H9 (cell line): ENCODE measurements around the gene CTCF. TPM values are rescaled to one million over a fixed set of nuclear protein-coding genes. Genes with fewer than 3 reads are reported as not detected.

Source experiments
- DNase-seq: peaks from one replicate; pipeline ENCODE4 v3.0.0-alpha.2; 2017
- H2AFZ ChIP-seq: one replicate; pipeline ENCODE4 v1.6.1; 2013; ENCODE audit warnings: mild to moderate bottlenecking, low read length, control low read depth, moderate library complexity
- H2AK5ac ChIP-seq: 2 replicates; pipeline ENCODE4 v1.6.1; 2013; ENCODE audit warnings: low read length, control low read depth, mixed read lengths; ENCODE audit not compliant: insufficient read length
- H2BK120ac ChIP-seq: one replicate; pipeline ENCODE4 v1.6.1; 2013; ENCODE audit warnings: low read depth, mild to moderate bottlenecking, low read length, control low read depth, inconsistent platforms; ENCODE audit not compliant: poor library complexity, severe bottlenecking
- H2BK12ac ChIP-seq: 2 replicates; pipeline ENCODE4 v1.6.1; 2013; ENCODE audit warnings: low read length, control low read depth, mixed read lengths, low read depth; ENCODE audit not compliant: insufficient read length
- H2BK15ac ChIP-seq: 2 replicates; pipeline ENCODE4 v1.6.1; 2013; ENCODE audit warnings: low read depth, low read length, control low read depth
- H2BK20ac ChIP-seq: one replicate; pipeline ENCODE4 v1.6.1; 2013; ENCODE audit warnings: low read depth, mild to moderate bottlenecking, low read length, control low read depth, inconsistent platforms; ENCODE audit not compliant: poor library complexity, severe bottlenecking
- H2BK5ac ChIP-seq: 2 replicates; pipeline ENCODE4 v1.6.1; 2013; ENCODE audit warnings: low read length, control low read depth, mixed read lengths; ENCODE audit not compliant: insufficient read length
- H3K14ac ChIP-seq: 2 replicates; pipeline ENCODE4 v1.6.1; 2013; ENCODE audit warnings: low read length, control low read depth; ENCODE audit not compliant: insufficient read depth
- H3K18ac ChIP-seq: 2 replicates; pipeline ENCODE4 v1.6.1; 2013; ENCODE audit warnings: low read depth, mild to moderate bottlenecking, mixed read lengths, low read length, control low read depth; ENCODE audit not compliant: insufficient read length
- H3K23ac ChIP-seq: 2 replicates; pipeline ENCODE4 v1.6.1; 2013; ENCODE audit warnings: low read length, control low read depth, mixed read lengths, low read depth; ENCODE audit not compliant: insufficient read length
- H3K23me2 ChIP-seq: 2 replicates; pipeline ENCODE4 v1.6.1; 2013; ENCODE audit warnings: low read depth, mild to moderate bottlenecking, mixed read lengths, low read length, control low read depth; ENCODE audit not compliant: insufficient read length, poor library complexity, severe bottlenecking
- H3K27ac ChIP-seq: 2 replicates; pipeline ENCODE4 v1.5.1; 2013; ENCODE audit warnings: low read length, control low read depth, mixed read lengths, low read depth; ENCODE audit not compliant: insufficient read length
- H3K27me3 ChIP-seq: 2 replicates; pipeline ENCODE4 v1.6.1; 2013; ENCODE audit warnings: low read length, control low read depth, inconsistent platforms; ENCODE audit not compliant: insufficient read depth
- H3K4ac ChIP-seq: 2 replicates; pipeline ENCODE4 v1.6.1; 2013; ENCODE audit warnings: low read depth, mild to moderate bottlenecking, control low read depth, inconsistent platforms, low read length, moderate library complexity
- H3K4me1 ChIP-seq: 2 replicates; pipeline ENCODE4 v1.6.1; 2013; ENCODE audit warnings: low read length, control low read depth, inconsistent platforms; ENCODE audit not compliant: insufficient read depth
- H3K4me2 ChIP-seq: 2 replicates; pipeline ENCODE4 v1.6.1; 2013; ENCODE audit warnings: low read length, control low read depth, mixed read lengths; ENCODE audit not compliant: insufficient read length, insufficient read depth
- H3K56ac ChIP-seq: 2 replicates; pipeline ENCODE4 v1.6.1; 2013; ENCODE audit warnings: low read depth, mild to moderate bottlenecking, mixed read lengths, low read length, control low read depth; ENCODE audit not compliant: insufficient read length
- H3K79me1 ChIP-seq: 2 replicates; pipeline ENCODE4 v1.6.1; 2013; ENCODE audit warnings: low read depth, mild to moderate bottlenecking, moderate library complexity, low read length, control low read depth, inconsistent platforms; ENCODE audit not compliant: insufficient read depth, poor library complexity, severe bottlenecking
- H3K79me2 ChIP-seq: 2 replicates; pipeline ENCODE4 v1.6.1; 2013; ENCODE audit warnings: low read length, control low read depth, inconsistent platforms; ENCODE audit not compliant: insufficient read depth
- H3K9ac ChIP-seq: 2 replicates; pipeline ENCODE4 v1.6.1; 2013; ENCODE audit warnings: low read length, control low read depth, mixed read lengths; ENCODE audit not compliant: insufficient read length; ENCODE audit errors: extremely low read depth
- H3K9me3 ChIP-seq: one replicate; pipeline ENCODE4 v1.6.1; 2013; ENCODE audit warnings: low read depth, low read length, inconsistent platforms; ENCODE audit not compliant: control insufficient read depth
- H3T11ph ChIP-seq: one replicate; pipeline ENCODE4 v1.6.1; 2013; ENCODE audit warnings: mild to moderate bottlenecking, low read length, control low read depth, inconsistent platforms
- H4K20me1 ChIP-seq: one replicate; pipeline ENCODE4 v1.6.1; 2013; ENCODE audit not compliant: control insufficient read depth, insufficient read length, insufficient read depth
- H4K5ac ChIP-seq: 2 replicates; pipeline ENCODE4 v1.6.1; 2013; ENCODE audit warnings: low read depth, mild to moderate bottlenecking, mixed read lengths, low read length, control low read depth; ENCODE audit not compliant: insufficient read length
- H4K8ac ChIP-seq: replicated peaks from 2 replicates; pipeline ENCODE4 v1.6.1; 2013; ENCODE audit warnings: low read length, control low read depth, mixed read lengths, low read depth; ENCODE audit not compliant: insufficient read length
- H4K91ac ChIP-seq: 2 replicates; pipeline ENCODE4 v1.6.1; 2013; ENCODE audit warnings: low read depth, mild to moderate bottlenecking, moderate library complexity, mixed read lengths, low read length, control low read depth; ENCODE audit not compliant: insufficient read length
- H3K27ac Mint-ChIP-seq, 3 experiments: 2 replicates in 2 of 3; 3 replicates in 1 of 3; pipeline ENCODE4 v1.8.0; 2020 to 2021; ENCODE audit warnings: mixed read lengths in 3 of 3, mild to moderate bottlenecking in 1 of 3, moderate library complexity in 1 of 3
- H3K27me3 Mint-ChIP-seq: 2 replicates; pipeline ENCODE4 v1.8.0; 2021; ENCODE audit warnings: low read depth, mild to moderate bottlenecking, moderate library complexity, mixed read lengths
- H3K36me3 Mint-ChIP-seq, 3 experiments: 2 replicates in 2 of 3; 3 replicates in 1 of 3; pipeline ENCODE4 v1.8.0; 2020 to 2021; ENCODE audit warnings: low read depth in 3 of 3, mixed read lengths in 3 of 3; ENCODE audit not compliant: insufficient read depth in 1 of 3
- H3K4me1 Mint-ChIP-seq, 2 experiments: 2 replicates each; pipeline ENCODE4 v1.8.0; 2020; ENCODE audit warnings: mixed read lengths in 2 of 2
- H3K4me3 Mint-ChIP-seq, 2 experiments: 2 replicates in 1 of 2; 3 replicates in 1 of 2; pipeline ENCODE4 v1.8.0; 2020 to 2021; ENCODE audit warnings: mild to moderate bottlenecking in 2 of 2, mixed read lengths in 2 of 2, moderate library complexity in 1 of 2
- H3K9me3 Mint-ChIP-seq, 2 experiments: 2 replicates in 1 of 2; 3 replicates in 1 of 2; pipeline ENCODE4 v1.8.0; 2020; ENCODE audit warnings: mild to moderate bottlenecking in 2 of 2, mixed read lengths in 2 of 2, moderate library complexity in 1 of 2
- WGBS: extraction: QIAGEN DNeasy Blood & Tissue Kit; methylation state at CpG from one replicate; pipeline ENCODE4 v1.1.7; 2013; ENCODE audit warnings: missing lambda C conversion rate, low lambda C conversion rate, mixed read lengths; ENCODE audit not compliant: insufficient read length; ENCODE audit errors: extremely low coverage; 5-methylcytosine and 5-hydroxymethylcytosine counted together
- total RNA-seq: library from RNA; stranded (reverse); gene quantifications from 2 replicates; pipeline ENCODE4 v1.2.1, GENCODE V29; 2021
- TF ChIP-seq, protein P1 (sequence below): fragments of 200-600 bp; sonication (generic); conservative IDR thresholded peaks from 3 replicates; pipeline ENCODE4 v1.8.0; 2021; ENCODE audit warnings: antibody characterized with exemption, mild to moderate bottlenecking

Gene CTCF
- total RNA-seq, 1 experiment from 2014 or later: 87.3 TPM

DNA sequence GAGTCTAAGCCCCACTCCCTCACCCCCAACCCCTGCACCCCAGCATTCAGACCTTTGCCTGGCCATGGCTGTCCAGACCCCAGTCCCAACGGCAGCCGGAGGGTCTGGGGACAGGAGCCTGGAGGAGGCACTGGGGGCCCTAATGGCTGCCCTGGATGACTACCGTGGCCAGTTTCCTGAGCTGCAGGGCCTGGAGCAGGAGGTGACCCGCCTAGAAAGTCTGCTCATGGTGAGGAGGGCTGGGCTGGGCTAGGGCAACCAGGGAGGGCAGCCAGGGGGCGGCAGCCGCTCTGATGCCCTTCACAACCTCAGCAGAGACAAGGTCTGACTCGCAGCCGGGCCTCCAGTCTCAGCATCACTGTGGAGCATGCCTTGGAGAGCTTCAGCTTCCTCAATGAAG lies 19.3 kb upstream of the CTCF start:
- H2BK5ac ChIP-seq: no peak overlapping the region

More for the DNA sequence above, 19.3 kb upstream of the CTCF start:
- no peak overlapping the region for H4K8ac ChIP-seq
- H4K5ac ChIP-seq: no peak overlapping the region
- H2BK20ac ChIP-seq: no peak overlapping the region
- TF ChIP-seq, protein P1, sequence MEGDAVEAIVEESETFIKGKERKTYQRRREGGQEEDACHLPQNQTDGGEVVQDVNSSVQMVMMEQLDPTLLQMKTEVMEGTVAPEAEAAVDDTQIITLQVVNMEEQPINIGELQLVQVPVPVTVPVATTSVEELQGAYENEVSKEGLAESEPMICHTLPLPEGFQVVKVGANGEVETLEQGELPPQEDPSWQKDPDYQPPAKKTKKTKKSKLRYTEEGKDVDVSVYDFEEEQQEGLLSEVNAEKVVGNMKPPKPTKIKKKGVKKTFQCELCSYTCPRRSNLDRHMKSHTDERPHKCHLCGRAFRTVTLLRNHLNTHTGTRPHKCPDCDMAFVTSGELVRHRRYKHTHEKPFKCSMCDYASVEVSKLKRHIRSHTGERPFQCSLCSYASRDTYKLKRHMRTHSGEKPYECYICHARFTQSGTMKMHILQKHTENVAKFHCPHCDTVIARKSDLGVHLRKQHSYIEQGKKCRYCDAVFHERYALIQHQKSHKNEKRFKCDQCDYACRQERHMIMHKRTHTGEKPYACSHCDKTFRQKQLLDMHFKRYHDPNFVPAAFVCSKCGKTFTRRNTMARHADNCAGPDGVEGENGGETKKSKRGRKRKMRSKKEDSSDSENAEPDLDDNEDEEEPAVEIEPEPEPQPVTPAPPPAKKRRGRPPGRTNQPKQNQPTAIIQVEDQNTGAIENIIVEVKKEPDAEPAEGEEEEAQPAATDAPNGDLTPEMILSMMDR: no peak
- no peaks in the 10 kb centered on the region for H3K4me1 ChIP-seq
- H3T11ph ChIP-seq: no peak overlapping the region
- no CpG with 5 or more reads among the region's 8 CpGs for WGBS
- no peak for DNase-seq
- H2AK5ac ChIP-seq: no peak overlapping the region
- no peak overlapping the region for H3K14ac ChIP-seq
- no peak overlapping the region for H3K56ac ChIP-seq
- no peak overlapping the region for H2AFZ ChIP-seq
- H3K9me3 Mint-ChIP-seq: no peaks in the 10 kb centered on the region; a peak in 2 of 5 replicates
- peaks cover 3% of the 10 kb centered on the region for H3K23me2 ChIP-seq
- peaks cover 2% of the 10 kb centered on the region for H4K20me1 ChIP-seq
- no peak overlapping the region for H3K9ac ChIP-seq
- H3K27me3 Mint-ChIP-seq: peaks cover 44% of the 10 kb centered on the region
- H3K4me1 Mint-ChIP-seq: peaks cover 15 to 27% of the 10 kb centered on the region in 2 experiments
- no peak overlapping the region for H2BK15ac ChIP-seq
- H3K4ac ChIP-seq: no peak overlapping the region
- H2BK12ac ChIP-seq: no peak overlapping the region
- H3K27ac Mint-ChIP-seq: no peak overlapping the region
- H3K4me2 ChIP-seq: no peak overlapping the region
- H2BK120ac ChIP-seq: no peak overlapping the region
- H4K91ac ChIP-seq: no peak overlapping the region
- peaks cover 2 to 23% (median 10%) of the 10 kb centered on the region in 3 experiments; a peak in 6 of 7 replicates for H3K36me3 Mint-ChIP-seq
- no peak overlapping the region for H3K18ac ChIP-seq
- no peak overlapping the region for H3K27ac ChIP-seq
- peaks cover 16% of the 10 kb centered on the region; the same call in 1 of the 2 replicates for H3K27me3 ChIP-seq
- H3K4me3 Mint-ChIP-seq: no peak overlapping the region
- no peaks in the 10 kb centered on the region for H3K79me1 ChIP-seq
- no peaks in the 10 kb centered on the region for H3K79me2 ChIP-seq
- no peak overlapping the region for H3K23ac ChIP-seq
- no peaks in the 10 kb centered on the region for H3K9me3 ChIP-seq
